Measurements from ENCODE around the gene AVPR1B. TPM values are rescaled to one million over a fixed set of nuclear protein-coding genes. Genes with fewer than 3 reads are reported as not detected.
"Not testable (repeated sequence)": the region's sequence is repeated elsewhere in the genome, so short reads cannot be mapped to it uniquely, and the experiment has no call there.

Gene AVPR1B
- total RNA-seq, 1 experiment from 2014 or later: not detected

DNA sequence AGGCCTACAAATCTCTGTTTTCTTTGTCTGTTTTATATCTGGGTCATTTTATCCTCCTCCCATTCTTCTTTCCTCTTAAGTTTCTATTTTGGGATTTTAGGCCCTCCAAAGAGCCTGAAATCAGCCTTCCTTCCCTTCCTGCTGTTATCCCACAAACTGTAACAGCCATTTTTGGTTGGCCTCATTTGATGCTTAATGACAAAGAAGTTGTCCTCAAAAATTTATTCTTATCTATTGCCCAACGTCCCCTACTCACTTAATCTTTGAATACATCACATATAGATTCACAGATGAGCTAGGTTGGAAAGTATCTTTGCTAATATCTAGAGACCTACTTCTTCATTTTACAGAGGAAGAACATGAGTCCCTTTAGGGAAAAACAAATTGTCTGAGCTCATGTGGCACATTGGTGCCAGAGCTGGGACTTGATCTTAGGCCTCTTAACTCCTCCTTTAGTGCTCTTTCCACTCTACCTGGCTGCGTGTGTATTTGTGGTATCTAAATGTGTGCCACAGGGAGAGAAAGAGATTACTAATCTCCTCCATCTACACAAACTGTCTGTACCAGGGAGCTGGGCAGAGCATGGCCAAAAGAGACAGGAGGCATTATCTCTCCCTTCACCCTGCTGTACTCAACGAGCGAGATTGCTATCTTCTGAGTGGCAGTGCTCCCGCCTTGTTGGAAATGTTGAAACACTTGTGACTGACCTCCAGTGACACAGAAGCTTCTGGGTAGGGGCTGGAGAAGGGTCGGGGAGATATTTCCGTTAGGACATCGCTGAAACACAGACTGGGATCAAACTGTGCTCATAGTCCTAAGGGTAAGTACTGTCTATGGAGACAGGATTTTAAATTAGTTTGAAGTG is 34.1 kb downstream of the AVPR1B start:
- no peak for DNase-seq (ENCODE audit: low read depth in 1 of 2, low spot score in 2 of 2)
- no peak overlapping the region for H3K4me3 ChIP-seq
- no peaks in the 10 kb centered on the region for H3K36me3 ChIP-seq
- H3K27me3 ChIP-seq (replicated peaks): peaks cover 23% of the 10 kb centered on the region
- no peaks in the 10 kb centered on the region for H3K4me1 ChIP-seq (replicated peaks)
- H3K27ac ChIP-seq: no peak overlapping the region
- no peaks in the 10 kb centered on the region for H3K9me3 ChIP-seq (replicated peaks)

DNA sequence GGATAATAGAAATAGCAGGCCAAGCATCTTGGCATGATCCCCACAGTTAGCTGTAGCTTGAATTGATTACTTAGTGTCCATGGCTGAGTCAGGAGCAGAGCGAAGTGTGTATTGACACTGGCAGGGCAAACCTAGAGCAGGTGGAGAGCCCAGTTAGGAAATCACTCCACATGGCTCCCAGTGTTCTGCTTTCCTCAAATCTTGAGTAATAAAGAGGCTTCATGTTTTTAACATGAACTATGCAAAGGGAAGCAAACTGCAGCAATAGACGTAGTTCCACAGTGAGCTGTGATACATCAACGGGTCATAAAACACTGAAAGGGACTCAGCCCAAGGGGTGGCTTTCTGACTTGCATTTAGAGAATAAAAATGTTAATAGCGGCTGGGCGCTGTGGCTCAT is 35.3 kb downstream of the AVPR1B start:
- Histone ChIP-seq H3K4me1 (replicated peaks) (no peaks in the 10 kb centered on the region), H3K27ac (no peak overlapping the region), H3K4me3 (no peak overlapping the region), H3K9me3 (replicated peaks) (no peaks in the 10 kb centered on the region), H3K36me3 (no peaks in the 10 kb centered on the region), H3K27me3 (replicated peaks) (peaks cover 17% of the 10 kb centered on the region)
- no peak for DNase-seq (ENCODE audit: low read depth in 1 of 2, low spot score in 2 of 2)

DNA sequence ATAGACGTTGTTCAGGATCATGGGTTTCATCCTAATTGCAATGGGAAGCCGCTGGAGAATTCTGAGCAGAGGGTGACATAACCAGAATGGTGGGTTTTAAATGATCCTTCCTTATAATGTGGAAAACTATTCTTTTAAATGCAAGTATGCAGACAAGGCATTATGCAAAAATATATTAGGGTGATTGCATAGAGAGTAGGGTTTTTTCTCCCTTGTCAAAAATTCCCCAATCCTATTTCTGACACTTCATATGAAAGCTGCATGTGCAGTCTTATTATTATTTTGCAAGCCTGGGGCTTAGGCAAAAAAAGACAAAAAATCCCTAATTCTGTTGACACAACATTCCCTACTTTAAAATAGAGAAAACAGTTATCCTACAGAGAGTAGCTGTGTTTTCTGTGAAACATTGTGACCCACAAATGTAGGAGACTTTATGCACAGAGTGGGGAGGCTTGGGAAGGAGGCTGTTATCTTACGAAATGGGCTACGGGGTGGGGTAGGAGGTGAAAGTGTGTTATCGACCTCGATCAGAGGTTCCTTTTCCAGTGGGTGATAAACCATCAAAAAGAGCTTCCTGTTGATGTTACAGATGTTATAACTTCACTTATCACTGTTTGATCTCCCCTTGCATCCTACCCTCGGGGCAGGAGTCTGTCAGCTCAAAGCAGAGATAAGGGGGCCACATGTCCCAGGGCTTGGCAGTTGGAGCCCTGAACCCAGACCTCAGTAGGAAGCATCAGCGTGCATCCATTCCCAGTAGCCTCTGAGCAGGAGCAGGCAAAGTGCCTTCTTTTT is 37.0 kb downstream of the AVPR1B start:
- H3K27ac ChIP-seq: no peak overlapping the region
- no peak overlapping the region for H3K4me3 ChIP-seq
- H3K27me3 ChIP-seq (replicated peaks): peaks cover 8% of the 10 kb centered on the region
- H3K4me1 ChIP-seq (replicated peaks): no peaks in the 10 kb centered on the region
- H3K36me3 ChIP-seq: no peaks in the 10 kb centered on the region
- DNase-seq (ENCODE audit: low read depth in 1 of 2, low spot score in 2 of 2): no peak
- H3K9me3 ChIP-seq (replicated peaks): no peaks in the 10 kb centered on the region

DNA sequence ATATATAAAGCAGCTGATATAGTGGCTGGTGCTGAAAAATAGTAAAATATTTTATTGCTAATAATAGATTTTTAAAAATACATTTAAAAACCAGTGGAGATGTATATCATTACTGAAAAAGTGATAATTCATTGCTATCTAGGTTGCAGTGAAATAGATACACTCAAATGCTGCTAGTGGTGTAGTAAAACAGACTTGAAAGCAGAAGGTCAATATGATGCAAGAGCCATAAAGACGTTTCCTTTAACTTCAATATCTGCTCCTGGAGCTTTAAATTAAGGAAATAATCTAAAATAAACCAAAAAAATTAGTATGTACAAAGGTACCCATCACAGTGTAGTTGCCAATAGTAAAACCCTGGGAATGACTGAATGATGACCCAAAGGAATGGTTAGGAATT is 38.1 kb downstream of the AVPR1B start:
- no peak overlapping the region for H3K4me3 ChIP-seq
- no peak for DNase-seq (ENCODE audit: low read depth in 1 of 2, low spot score in 2 of 2)
- H3K4me1 ChIP-seq (replicated peaks): no peaks in the 10 kb centered on the region
- no peaks in the 10 kb centered on the region for H3K36me3 ChIP-seq
- no peak overlapping the region for H3K27ac ChIP-seq
- no peaks in the 10 kb centered on the region for H3K9me3 ChIP-seq (replicated peaks)
- peaks cover 5% of the 10 kb centered on the region for H3K27me3 ChIP-seq (replicated peaks)

DNA sequence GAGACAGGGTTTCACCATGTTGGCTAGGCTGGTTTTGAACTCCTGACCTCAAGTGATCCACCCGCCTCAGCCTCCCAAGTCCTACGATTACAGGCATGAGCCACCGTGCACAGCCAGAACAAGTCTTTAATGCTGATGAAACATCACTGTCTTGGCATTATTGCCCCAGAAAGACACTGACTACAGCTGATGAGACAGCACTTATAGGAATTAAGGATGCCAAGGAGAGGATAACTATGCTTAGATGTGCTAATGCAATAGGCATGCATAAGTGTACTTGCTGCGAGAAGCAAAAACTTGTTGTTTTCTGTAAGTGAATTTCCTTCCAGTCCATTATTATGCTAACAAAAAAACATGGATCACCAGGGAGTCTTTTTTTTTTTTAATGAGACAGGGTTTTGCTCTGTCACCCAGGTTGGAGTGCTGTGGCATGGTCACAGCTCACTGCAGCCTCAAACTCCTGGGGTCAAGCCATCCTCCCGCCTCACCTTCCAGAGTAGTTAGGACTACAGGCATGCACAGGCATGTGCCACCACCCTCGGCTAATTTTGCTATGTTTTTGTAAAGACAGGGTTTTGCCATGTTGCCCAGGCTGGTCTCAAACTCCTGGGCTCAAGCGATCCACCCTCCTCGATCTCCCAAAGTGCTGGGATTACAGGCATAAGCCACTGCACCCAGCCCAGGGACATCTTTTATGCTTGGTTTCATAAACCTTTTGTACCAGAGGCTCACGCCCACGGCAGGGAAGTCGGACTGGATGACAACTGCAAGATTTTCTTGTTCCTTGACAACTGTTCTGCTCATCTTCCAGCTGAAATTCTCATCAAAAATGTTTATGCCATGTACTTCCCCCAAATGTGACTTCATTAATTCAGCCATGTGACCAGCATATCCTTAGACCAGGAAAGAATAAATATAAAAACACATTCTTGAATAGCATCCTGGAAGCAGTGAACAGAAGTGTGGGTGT is 41.1 kb downstream of the AVPR1B start:
- Histone ChIP-seq H3K9me3 (replicated peaks) (no peaks in the 10 kb centered on the region), H3K4me3 (no peak overlapping the region), H3K4me1 (replicated peaks) (no peaks in the 10 kb centered on the region), H3K27me3 (replicated peaks) (peaks cover 2% of the 10 kb centered on the region; the same call in 1 of the 2 replicates), H3K27ac (no peak overlapping the region), H3K36me3 (no peaks in the 10 kb centered on the region)
- DNase-seq (ENCODE audit: low read depth in 1 of 2, low spot score in 2 of 2): no peak

DNA sequence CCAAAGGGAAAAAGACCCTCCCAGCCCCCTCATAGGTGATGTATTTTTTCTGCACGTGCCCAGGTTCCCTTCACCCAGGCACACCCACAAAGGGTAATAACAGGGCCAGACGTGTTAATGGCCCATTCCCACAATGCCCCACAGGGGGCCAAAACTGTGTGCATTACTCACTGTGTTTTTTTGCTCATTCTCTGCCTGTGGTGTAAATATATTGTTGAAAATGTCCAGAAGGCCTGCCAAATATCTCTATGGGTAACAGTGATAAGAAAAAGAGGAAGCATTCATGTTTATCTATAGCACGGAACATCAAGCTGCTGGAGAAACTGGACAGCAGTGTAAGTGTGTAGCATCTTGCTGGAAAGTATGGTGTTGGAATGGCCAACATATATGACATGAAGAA is 42.3 kb downstream of the AVPR1B start:
- H3K4me3 ChIP-seq: no peak overlapping the region
- DNase-seq (ENCODE audit: low read depth in 1 of 2, low spot score in 2 of 2): no peak

DNA sequence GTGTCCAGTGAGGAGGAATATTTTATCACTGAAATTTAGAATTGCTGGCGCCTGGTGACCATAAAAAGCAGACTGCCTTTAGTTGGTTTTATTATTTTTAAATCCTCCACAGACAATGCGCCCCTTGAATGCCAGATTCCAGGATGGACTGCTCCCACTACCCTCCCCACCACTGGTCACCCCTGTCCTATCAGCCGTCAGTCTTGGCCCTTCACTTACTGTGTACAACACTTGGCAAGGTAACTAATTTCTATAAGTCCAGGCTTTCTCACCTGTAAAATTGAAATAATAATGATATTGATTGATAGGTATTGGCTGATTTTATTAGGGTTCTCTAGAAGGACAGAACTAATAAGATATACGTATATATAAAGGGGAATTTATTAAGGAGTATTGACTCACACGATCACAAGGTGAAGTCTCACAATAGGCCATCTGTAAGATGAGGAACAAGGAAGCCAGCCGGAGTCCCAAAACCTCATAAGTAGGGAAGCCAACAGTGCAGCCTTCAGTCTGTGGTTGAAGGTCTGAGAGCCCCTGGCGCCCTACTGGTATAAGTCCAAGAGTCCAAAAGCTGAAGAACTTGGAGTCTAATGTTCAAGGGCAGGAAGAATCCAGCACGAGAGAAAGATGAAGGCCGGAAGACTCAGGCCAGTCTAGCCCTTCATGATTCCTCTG is 46.4 kb downstream of the AVPR1B start:
- no peak for DNase-seq (ENCODE audit: low read depth in 1 of 2, low spot score in 2 of 2)
- Histone ChIP-seq H3K27ac (no peak overlapping the region), H3K4me1 (replicated peaks) (no peaks in the 10 kb centered on the region), H3K4me3 (no peak overlapping the region), H3K36me3 (no peaks in the 10 kb centered on the region), H3K9me3 (replicated peaks) (no peaks in the 10 kb centered on the region), H3K27me3 (replicated peaks) (peaks cover 4% of the 10 kb centered on the region)

More for the DNA sequence above, 42.3 kb downstream of the AVPR1B start:
- H3K27me3 ChIP-seq (replicated peaks): no peaks in the 10 kb centered on the region; the same call in none of the 2 replicates
- no peak overlapping the region for H3K27ac ChIP-seq
- no peaks in the 10 kb centered on the region for H3K9me3 ChIP-seq (replicated peaks)
- H3K36me3 ChIP-seq: no peaks in the 10 kb centered on the region
- no peaks in the 10 kb centered on the region for H3K4me1 ChIP-seq (replicated peaks)

DNA sequence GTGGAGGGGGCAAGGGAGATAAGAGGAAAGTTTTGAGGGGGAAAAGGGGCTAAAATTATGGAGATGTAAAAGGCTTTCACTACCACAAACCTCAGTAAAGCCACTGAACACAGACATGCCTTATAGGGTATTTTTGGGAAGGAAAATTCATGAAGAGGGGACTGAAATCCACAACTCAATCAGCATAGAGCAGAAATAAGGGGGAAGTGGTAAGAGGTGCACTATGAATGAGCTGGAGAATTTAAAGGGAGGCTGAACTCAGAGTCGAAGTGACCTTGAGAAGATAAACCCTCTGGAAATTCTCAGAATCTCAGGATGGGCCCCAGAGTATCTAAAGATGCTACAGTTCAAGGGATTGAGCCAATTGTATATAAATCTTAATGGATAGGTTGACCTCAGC is 48.9 kb downstream of the AVPR1B start:
- peaks cover 4% of the 10 kb centered on the region for H3K27me3 ChIP-seq (replicated peaks)

DNA sequence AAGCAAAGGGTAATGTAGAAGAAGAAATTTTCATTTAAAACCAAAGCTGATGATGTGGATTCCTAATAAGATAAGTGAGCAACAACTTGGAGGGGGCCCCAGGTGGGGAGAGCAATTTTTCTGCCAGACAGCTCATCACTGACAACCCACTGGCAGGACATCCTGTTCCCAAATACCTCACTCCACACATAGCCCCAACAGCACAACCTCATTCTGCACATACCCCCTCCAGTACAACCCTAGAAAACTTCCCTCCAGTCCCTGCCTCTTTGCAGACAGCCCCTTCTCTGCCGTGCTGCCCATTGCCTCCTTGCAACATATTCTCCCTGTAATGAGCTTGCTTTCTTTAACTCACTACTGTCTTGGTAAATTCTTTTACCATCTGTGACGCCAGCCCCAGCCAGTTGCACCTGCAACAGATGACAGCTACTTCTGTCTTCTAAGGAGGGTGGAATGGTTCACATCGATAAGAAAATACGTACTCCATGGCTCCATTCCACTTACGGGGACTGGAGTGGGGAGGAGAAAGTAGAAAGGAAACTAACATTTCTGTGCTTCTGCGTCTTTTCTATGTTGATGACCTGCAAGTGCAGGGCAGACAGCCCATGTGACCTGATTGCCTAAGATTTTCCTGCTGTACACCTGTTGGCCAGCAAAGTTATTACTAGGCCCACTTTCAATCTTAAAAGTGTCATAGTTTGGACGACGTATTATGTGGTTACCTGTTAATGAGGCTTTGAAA is 49.5 kb downstream of the AVPR1B start:
- no peaks in the 10 kb centered on the region for H3K9me3 ChIP-seq (replicated peaks)
- H3K27ac ChIP-seq: no peak overlapping the region
- no peak for DNase-seq (ENCODE audit: low read depth in 1 of 2, low spot score in 2 of 2)
- no peaks in the 10 kb centered on the region for H3K36me3 ChIP-seq
- peaks cover 4% of the 10 kb centered on the region for H3K27me3 ChIP-seq (replicated peaks)
- H3K4me1 ChIP-seq (replicated peaks): no peaks in the 10 kb centered on the region
- no peak overlapping the region for H3K4me3 ChIP-seq

More for the DNA sequence above, 48.9 kb downstream of the AVPR1B start:
- Histone ChIP-seq H3K27ac (no peak overlapping the region), H3K4me3 (no peak overlapping the region), H3K4me1 (replicated peaks) (no peaks in the 10 kb centered on the region), H3K9me3 (replicated peaks) (no peaks in the 10 kb centered on the region), H3K36me3 (no peaks in the 10 kb centered on the region)
- no peak for DNase-seq (ENCODE audit: low read depth in 1 of 2, low spot score in 2 of 2)

DNA sequence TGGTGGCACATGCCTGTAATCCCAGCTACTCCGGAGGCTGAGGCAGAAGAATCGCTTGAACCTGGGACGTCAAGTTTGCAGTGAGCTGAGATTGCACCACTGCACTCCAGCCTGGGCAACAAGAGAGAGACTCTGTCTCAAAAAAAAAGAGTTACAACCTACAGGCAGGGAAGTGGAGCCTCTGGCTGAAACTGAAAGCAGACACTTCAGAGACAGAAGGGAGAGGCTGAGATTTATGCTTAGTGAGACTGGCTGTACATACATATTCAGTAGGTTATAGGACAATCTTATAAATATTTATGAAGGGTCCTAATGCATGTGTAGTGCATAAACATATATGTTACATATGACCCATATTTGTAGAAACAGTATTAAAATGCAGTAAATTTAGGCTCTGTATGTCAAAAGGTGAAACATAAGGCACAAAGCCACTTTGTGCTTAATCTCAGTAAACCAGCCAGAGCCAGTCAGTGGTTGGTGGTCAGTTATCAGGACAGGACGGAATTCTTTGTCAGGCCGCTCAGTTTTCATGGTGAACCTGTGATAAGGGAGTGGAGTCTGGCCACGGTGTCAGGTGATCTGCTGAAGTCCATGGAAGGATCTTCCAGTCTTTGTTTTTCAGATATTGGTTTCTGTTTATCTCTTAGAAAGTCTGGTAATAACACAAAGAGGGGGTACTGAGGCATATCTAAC is 50.6 kb downstream of the AVPR1B start:
- H3K27me3 ChIP-seq (replicated peaks): peaks cover 4% of the 10 kb centered on the region
- no peaks in the 10 kb centered on the region for H3K36me3 ChIP-seq
- H3K4me3 ChIP-seq: no peak overlapping the region
- no peak overlapping the region for H3K27ac ChIP-seq
- H3K4me1 ChIP-seq (replicated peaks): no peaks in the 10 kb centered on the region
- H3K9me3 ChIP-seq (replicated peaks): no peaks in the 10 kb centered on the region
- DNase-seq (ENCODE audit: low read depth in 1 of 2, low spot score in 2 of 2): no peak

DNA sequence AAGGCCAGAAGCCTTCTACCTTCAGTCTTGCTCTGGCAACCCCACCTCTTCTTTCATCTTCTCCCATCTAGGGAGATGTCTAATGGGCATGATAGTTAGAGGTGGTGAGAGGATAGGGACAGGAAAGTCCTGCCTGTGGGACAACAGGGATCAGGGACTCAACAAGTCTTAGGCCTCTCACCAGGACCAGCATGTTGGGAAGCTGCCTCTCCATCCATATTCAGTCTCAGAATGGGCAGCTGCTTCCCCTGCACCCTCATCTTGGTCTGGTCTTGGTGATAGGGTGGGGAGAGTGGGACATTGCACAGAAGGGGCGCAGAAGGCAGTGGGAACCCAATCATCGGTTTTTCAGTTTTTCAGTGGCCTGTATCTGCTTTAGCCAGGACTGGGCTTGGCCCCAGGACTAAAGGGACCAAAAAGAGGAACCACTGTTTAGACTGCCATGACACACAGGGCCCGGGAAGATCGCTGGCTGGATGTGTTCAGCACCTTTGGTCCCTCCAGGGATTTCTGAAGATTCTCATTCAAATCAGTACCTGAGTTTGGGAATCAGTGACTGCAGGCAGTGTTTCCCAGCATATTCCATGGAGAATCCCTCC is 51.5 kb downstream of the AVPR1B start:
- no peak overlapping the region for H3K4me3 ChIP-seq

DNA sequence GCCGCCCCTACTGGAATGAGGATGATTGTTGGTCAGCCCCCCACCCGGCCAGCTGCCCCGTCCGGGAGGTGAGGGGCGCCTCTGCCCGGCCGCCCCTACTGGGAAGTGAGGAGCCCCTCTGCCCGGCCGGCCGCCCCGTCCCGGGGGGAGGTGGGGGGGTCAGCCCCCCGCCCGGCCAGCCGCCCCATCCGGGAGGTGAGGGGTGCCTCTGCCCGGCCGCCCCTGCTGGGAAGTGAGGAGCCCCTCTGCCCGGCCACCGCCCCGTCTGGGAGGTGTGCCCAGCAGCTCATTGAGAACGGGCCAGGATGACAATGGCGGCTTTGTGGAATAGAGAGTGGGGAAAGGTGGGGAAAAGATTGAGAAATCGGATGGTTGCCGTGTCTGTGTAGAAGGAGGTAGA is 52.7 kb downstream of the AVPR1B start:
- DNase-seq (ENCODE audit: low read depth in 1 of 2, low spot score in 2 of 2); H3K4me3 ChIP-seq; H3K27ac ChIP-seq; H3K4me1 ChIP-seq (replicated peaks); H3K9me3 ChIP-seq (replicated peaks); H3K27me3 ChIP-seq (replicated peaks); H3K36me3 ChIP-seq: not testable (repeated sequence)

More for the DNA sequence above, 51.5 kb downstream of the AVPR1B start:
- Histone ChIP-seq H3K9me3 (replicated peaks) (no peaks in the 10 kb centered on the region), H3K27ac (no peak overlapping the region), H3K27me3 (replicated peaks) (peaks cover 4% of the 10 kb centered on the region), H3K36me3 (no peaks in the 10 kb centered on the region), H3K4me1 (replicated peaks) (no peaks in the 10 kb centered on the region)
- no peak for DNase-seq (ENCODE audit: low read depth in 1 of 2, low spot score in 2 of 2)

Data from SJSA1 (cell line).